GM19035 (cell line): ENCODE data around the gene RGMA.

ENCODE experiments used
- ATAC-seq: cut with Tn5 transposase; IDR thresholded peaks from one replicate; pipeline ENCODE4 v1.9.1; 2021; ENCODE audit not compliant: unreplicated experiment

The RGMA gene, protein sequence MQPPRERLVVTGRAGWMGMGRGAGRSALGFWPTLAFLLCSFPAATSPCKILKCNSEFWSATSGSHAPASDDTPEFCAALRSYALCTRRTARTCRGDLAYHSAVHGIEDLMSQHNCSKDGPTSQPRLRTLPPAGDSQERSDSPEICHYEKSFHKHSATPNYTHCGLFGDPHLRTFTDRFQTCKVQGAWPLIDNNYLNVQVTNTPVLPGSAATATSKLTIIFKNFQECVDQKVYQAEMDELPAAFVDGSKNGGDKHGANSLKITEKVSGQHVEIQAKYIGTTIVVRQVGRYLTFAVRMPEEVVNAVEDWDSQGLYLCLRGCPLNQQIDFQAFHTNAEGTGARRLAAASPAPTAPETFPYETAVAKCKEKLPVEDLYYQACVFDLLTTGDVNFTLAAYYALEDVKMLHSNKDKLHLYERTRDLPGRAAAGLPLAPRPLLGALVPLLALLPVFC

DNA sequence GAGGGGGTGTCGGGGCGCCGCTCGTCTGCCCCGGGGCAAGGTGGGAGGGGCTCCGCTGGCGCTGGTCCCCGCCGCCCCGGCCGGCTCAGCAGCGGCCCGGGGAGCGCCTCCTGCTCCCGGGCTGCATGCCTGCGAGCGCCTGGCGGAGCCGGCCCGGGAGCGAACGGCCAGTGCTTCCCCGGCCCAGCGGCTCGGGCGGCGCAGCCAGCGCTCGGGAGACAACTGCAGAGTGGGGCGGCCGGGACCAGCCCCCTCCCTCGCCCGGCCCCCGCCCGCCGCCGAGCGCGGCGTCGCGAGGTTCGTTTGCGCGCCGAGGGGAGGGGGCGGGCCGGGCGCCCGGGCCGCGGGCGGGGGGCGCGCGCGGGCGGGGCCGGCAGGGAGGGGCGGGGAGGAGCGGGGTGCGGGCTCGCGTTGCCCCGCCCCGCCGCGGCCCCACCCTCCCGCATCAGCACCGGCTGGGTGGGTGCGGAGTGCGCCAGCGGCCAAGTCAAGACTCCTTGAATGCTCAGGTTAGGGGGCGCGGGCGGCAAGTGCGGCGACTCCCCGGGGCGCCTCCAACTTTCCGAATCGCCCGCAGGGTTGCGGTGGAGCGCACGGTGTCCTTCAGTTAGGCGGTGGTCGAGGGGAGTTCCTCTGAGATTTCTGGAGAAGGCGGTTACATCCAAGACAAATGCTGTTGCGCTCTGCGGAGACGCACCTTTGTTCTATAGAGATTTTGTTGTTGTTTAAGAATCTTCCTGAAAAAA lies at the start of gene RGMA:
Gene RGMA (minus strand): TSS at position 231 of the 746 bp plus-strand sequence. CDS start 279 bp downstream, outside the sequence.
- peak; percentile 17 for ATAC-seq

DNA sequence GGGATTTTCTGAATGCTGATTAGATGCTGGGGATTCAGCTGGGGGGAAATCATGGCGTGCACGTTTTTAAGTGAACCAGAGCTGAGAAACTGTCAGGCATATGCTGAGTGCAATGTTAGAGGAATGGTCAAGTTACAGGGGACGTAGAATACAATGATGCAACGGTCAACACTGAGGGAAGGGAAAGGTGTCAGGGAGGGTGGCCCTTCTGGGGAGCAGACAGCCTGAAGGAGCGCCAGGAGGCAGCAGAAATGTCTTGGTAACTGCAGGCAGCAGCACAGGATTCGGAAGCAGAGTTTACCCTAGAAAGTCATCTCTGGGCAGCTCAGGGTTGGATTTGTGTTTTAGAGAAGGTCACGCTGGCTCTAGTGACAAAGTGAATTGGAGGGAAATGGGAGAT lies 47.6 kb upstream of the RGMA start:
- no peak for ATAC-seq

DNA sequence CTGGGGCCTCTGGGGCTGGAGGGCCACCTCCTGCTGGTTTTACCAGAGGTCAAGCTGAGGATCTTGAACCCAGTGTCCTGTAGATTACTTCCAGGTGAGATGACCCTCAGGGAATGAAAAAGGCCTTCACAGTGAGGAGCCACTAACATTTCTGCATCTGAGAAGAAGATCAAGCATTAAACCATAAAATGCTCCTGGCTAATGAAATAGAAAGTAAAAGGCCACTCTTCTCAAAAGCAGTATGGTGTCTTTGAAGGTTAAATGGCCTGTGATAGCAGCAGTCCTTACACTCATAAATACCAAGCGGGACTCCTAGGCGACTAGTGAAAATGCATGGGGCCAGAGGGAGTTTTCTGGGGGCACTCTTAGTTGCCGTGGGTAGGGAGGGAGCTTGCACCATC lies 47.0 kb upstream of the RGMA start:
- no peak for ATAC-seq

DNA sequence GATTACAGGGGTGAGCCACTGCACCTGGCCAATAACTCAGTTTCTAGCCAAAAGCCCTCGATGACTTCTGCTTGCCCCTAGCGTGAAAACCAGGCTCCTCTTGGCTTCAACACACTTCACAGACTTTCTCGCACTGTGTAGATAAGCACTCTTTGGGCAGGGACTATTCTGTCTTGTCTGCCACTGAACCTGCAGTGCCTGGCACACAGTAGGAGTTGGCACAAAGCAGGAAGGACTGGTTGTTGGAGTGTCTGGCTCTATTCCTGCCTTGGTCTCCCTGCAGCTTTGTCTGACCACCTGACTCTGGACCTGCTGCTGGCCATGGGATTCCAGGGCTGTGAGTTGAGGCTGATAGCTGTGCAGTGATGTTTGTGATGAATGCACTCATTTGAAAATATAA lies 46.4 kb upstream of the RGMA start:
- ATAC-seq = no peak

DNA sequence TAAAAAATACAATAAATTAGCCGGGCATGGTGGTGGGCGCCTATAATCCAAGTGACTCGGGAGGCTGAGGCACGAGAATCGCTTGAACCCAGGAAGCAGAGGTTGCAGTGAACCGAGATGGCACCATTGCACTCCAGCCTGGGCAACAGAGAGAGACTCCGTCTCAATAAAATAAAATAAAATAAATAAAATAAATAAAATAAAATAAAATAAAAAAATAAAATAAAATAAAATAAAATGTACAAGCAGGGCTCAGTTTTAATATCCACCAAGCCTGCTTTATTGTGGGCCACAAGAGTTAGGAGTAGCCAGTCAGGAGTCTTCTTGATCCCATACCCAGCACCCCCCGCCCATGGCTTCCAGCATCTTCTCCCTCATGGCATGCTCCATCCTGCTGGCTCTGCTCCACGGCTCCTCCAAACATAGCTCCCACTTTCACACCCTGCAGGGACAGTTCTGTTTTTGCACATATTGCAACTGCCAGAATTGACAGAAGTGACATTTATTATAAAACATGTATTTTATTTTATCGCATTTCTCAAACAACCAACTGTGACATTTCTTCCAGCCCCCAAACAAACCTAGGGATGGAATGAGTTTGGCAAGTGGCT lies 42.6 kb upstream of the RGMA start:
- no peak for ATAC-seq

DNA sequence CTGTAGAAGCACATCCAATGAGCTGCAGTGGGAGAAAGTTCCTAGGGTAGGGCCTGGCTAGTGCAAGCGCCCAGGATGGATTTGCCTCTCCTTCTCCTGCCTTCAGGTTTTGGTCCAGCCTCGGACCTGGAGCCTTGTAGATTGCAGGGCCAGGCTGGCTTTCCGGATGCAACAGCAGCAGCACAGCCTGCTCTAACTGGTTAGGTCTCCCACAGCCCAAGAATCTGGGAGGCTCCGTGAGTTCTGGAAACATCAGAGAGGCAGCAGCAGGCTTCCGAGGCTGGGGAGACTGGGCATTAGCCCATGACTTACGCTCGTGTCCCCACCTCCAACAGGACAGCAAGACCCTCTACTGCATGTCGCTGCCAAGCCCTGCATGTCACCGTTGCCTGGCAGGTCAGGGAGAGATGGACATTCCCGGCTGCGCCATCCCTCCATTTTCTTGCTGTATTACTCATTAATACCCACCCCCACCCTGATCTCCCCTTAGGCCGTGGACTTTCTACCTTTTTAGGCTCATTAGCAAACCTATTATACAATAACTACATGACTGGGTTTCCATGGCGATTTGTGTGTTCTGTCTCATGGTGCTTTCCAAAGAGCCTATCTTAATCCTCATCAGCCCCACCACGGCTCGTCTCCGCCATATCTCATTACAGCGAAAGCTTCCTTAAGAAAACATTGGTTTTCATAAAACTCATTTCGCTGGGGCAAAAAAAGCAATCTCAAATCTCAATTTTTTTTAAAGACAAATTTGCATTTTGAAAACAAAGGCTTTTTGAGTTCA lies 40.9 kb upstream of the RGMA start:
- no peak for ATAC-seq

DNA sequence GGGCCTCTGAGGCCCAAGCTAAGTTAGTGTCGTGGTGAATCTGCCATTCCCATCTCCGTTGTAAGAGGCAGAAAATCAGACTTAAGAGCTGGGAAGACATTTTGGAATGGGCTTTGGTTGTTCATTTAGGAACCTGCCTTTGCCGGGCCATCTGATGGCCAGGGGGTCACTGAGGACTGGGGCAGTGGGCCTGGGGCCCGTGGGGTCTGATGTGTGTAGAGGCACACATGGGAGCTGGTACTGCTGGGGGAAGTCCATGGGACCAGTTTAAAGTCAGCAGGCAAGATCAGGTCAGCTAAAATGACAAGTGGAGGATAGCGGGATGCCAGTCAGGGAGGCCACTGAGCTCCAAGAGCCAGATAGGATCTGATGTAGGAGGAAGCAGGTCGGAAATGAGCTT lies 38.3 kb upstream of the RGMA start:
- ATAC-seq = no peak

DNA sequence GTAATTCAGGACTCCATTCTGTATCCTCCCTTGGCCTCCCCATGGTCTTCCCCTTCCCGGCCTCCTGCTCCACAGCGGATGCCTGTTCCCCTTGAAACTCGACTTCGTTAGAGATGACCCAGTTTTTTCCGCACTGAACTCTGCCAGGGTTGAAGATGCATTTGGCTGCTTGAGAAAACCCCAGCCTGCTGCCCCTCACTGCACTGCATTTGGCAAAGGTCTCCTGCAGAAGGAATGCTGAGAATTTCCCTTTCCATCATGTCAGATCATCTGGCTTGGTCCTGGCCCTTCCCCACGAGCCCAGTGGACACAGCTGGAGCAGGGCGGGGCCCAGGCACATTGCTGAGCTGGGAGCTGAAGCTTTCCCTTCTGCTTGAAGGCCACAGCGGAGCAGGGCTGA lies 37.6 kb upstream of the RGMA start:
- ATAC-seq = no peak

DNA sequence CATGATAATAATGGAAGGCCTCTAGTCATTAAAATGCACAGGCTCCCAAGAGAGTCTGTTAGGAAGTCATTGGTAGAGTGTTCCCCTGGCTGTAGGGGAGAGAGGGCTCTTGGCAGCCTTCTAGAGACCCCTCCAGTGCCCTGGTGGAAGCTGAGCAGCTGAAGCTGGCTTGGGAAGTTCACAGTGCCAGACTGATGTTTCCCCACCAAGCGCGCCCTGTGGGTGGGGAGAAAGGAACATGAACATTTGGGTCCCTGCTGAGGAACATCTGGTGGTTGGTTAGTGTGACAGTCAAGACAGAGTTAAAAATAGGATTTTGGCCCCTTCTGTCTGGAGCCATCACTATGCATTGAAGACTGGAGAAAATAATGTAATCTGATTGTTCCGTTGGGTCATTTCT lies 37.1 kb upstream of the RGMA start:
- ATAC-seq = no peak

DNA sequence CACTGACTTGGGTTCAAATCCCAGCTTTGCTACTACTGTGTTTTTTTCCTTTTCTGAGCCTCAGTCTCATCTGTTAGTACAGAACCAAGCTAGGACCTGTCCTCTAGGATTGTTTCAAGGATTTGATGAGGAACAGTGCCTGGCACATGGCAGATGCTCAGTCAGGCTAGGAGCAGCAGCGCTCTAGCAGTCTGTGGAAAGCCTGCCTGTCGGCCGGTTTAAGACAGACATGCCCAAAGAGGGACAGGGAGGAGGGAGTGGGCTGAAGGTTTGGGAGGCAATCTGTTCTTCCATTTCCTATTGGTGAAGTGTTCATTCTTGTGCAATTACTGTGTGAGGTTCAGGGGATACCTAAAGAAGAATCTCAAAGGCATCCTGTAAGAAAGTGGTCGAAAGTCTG lies 35.1 kb upstream of the RGMA start:
- ATAC-seq = no peak

DNA sequence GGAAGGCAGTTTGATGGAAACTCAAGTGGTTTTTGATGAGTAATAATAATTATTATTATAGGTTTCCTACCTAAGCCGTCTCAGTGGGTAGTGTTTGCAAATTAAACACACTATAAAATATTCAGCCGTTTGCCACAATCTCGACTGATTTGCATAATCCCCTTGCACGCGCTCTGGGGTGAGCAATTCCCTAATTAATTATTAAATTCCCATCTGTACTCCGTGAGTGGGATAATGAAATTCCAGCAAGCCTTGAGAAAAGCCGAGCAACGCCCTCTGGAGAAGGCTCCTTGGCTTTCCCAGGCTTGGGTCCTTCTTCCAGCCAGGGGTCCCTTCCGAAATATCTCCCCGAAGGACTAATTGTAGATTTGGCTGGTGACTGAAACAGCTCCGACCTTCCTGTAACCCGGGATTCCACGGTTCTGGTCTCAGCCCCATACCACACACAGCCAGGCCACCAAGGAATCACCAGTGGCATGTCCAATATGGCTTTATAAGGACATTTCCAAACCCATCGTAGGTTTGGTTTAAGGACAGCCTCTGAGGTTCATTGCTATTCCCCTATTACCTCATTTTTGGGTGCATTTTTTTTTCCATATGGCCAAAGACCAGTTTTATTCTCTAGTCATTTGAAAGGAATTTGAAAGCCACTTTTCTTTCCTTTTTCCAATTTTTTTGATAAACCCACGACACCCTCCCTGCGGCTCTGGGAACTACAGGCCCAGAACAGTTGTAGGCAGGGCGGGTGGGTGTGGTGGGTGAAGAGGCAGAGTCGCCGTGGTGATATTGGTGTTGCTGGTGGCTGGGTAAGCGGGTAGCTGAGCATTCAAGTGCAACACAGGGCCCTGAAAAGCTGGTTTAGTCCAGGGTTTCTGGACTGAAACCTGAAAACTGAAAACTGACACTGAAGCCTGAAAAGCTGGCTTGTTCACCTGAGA lies 33.2 kb upstream of the RGMA start:
- no peak for ATAC-seq

DNA sequence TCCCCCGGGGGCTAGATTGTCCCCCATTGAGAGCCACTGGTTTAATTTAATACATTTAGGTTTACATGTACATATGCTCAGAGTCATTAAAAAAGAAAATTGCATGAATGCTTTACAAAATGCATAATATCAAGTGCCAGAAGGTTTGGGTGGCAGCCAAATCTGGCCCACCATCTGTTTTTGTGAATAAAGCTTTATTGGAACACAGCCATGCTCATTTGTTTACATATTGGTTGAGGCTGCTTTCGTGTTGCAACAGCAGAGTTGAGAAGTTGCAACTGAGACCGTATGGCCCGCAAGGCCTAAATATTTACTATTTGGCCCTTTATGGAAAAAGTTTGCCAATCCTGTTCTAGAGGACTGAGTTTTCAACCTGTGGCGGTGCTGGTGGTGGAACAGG lies 32.1 kb upstream of the RGMA start:
- ATAC-seq = no peak

DNA sequence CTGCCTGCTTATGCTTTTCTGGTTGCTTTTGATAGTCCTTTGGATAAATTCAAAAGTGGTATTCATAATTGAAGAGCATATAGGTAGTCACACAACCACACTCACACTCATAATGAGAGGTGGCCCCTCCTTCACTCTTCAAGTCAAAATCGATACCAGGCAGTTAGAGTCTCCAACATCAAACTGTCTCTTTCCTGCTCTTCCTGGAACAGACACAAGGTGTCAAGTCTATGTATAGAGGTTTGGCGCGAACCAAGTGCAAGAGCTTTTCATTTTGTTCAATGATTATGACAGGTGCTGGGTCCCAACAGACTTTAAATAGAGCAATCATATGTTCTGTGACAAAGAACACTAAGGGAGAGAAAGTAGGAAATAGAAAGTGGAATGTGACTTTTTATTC lies 29.9 kb upstream of the RGMA start:
- ATAC-seq = no peak

DNA sequence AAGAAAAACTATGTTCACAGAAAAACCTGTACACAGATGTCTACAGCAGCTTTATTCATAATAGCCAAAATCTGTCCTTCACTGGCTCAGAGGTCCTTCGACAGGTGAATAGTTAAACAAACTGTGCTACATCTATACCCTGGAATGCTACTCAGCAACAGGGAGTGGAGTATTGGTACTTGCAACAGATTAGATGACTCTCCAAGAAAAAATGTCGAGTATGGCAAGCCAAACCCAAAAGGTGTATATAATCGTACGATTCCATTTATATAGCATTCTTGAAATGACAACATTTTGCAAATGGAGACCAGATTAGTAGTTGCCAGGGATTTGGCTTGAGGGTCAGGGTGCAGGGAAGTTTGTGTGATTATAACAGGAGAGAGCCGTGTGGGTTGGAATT lies 22.4 kb upstream of the RGMA start:
- ATAC-seq = no peak

DNA sequence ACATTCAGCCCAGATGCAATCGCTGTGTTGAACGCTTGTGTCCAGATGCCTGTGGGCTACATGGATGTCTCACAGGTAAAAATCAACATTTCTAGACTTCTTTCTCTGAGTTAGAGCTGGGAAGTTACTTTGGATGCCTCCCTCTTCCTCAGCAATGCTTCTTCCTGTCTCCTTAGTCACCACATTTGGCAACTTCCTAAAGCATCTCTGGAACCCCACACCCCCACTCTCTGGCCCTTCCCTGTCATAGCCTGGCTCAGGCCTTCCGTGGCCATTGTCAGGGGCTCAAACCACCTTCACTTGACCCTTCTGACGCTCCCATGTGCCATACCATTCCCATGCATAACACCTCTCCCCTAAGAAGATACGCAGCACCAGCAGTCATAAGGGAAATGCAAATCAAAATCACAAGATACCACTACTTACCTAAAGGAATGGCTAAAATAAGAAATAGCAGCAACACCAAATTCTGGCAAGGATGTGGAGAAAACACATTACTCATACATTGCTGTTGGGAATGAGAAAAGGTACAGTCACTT lies 21.6 kb upstream of the RGMA start:
- ATAC-seq = no peak

DNA sequence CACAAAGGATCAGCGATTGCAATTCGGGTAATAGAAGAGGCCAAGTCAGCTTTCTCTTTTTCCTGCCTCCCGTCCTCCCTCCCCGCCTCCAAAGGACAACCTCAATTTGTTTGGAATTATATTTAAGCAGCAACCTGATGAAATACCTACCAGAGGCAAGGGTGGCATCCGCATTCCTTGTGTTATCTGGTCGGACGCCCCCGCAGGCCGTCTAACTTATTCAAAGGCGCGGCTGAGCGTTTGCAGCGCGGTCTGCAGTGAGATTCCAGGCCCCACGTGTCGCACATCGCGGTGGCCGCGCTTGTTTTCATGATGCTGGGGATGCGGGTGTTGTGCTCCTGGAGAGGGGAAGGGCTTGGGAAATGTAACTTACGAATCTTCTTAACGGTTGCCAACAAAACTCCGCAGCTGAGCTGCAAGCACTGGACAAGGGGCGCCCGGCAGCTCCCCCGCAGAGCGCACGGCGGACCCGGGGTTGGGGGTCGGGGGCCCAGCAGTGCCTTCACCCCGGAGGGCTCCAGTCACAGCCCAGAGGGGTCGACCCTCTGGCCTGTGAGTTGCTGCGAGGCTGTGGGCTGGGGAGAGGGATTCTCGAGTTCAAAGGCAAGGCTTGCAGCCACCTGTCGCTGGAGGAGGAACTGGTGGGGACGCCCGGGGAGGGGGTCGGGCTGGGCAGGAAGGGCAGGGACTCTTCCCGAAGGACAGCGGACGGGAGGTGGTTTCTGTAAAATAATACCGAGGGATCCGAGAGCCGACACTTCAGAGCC lies 20.5 kb upstream of the RGMA start:
- ATAC-seq = no peak

DNA sequence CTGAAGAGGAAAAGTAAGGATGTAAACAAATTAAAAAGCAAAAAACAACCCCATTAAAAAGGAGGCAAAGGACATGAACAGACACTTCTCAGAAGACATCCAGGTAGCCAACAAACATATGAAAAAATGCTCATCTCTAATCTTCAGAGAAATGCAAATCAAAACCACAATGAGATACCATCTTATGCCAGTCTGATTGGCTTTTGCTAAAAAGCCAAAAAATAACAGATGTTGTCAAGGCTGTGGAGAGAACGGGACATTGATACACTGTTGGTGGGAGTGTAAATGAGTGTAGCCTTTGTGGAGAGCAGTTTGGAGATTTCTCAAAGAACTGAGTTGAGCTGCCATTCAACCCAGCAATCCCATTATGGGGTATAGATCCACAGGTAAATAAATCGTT lies 18.6 kb upstream of the RGMA start:
- no peak for ATAC-seq

DNA sequence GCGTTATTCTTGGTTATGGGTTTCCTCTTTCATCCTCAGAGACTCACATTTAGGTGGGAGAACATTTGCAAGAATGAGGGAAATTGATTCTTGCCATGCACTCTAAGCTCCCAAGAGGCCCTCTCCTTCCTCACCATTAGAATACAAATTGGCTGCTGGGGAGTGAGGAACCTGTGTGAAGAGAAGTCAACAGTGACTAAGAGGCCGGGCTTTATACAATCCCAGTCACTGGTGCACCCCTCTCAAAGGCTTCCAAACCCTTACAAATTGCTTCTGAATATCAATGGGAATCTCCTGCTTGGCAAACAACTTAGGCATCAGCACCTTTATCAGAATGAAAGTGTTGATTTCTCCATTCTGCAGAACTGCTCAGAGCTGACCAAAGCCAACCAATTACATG lies 16.5 kb upstream of the RGMA start:
- no peak for ATAC-seq

DNA sequence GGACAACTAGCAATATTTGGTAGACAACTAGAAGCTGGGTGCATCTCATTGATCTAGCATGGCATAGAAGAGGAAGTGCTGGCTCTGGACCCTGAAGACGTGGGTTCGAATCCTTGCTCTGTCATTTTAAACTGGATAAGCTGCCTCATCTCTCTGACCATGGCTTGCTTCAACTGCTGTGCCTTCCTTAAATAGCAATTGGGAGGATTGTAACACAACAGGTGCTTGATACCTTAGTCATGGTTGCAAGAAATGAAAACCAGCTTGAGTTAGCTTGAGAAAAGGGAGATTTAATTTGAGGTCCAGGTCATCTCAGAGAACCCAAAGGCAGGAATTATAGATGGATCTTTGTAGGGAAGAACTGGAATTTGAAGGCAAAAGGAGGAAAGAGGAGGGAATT lies 14.8 kb upstream of the RGMA start:
- no peak for ATAC-seq
